Glutamatergic neuron (in vitro differentiated cells): ENCODE measurements around the gene TNFRSF14. TPM values are rescaled to one million over a fixed set of nuclear protein-coding genes. Genes with fewer than 3 reads are reported as not detected.

Source experiments
- DNase-seq: peaks from one replicate; pipeline ENCODE4 v3.0.0; 2022
- H3K27ac Mint-ChIP-seq: one replicate; pipeline ENCODE4 v1.8.0; 2020; ENCODE audit warnings: mild to moderate bottlenecking, mixed read lengths, inconsistent platforms; ENCODE audit not compliant: unreplicated experiment
- H3K27me3 Mint-ChIP-seq: one replicate; pipeline ENCODE4 v1.8.0; 2020; ENCODE audit warnings: mild to moderate bottlenecking, moderate library complexity, mixed read lengths, inconsistent platforms; ENCODE audit not compliant: unreplicated experiment
- H3K36me3 Mint-ChIP-seq: one replicate; pipeline ENCODE4 v1.8.0; 2020; ENCODE audit warnings: mild to moderate bottlenecking, mixed read lengths, inconsistent platforms; ENCODE audit not compliant: unreplicated experiment
- H3K4me1 Mint-ChIP-seq: one replicate; pipeline ENCODE4 v1.8.0; 2020; ENCODE audit warnings: mild to moderate bottlenecking, low read depth, mixed read lengths, inconsistent platforms; ENCODE audit not compliant: unreplicated experiment
- H3K4me3 Mint-ChIP-seq: one replicate; pipeline ENCODE4 v1.8.0; 2020; ENCODE audit warnings: mild to moderate bottlenecking, mixed read lengths, inconsistent platforms; ENCODE audit not compliant: unreplicated experiment
- H3K9me3 Mint-ChIP-seq: one replicate; pipeline ENCODE4 v1.8.0; 2020; ENCODE audit warnings: mild to moderate bottlenecking, moderate library complexity, mixed read lengths, inconsistent platforms; ENCODE audit not compliant: unreplicated experiment
- total RNA-seq: library from RNA; stranded (reverse); fragmentation: NEBNext Ultra II Directional; extraction: Animal tissue kit (Norgen Biotek cat#: 25700); gene quantifications from one replicate; pipeline ENCODE4 v1.2.1, GENCODE V29; 2021; ENCODE audit not compliant: unreplicated experiment
- TF ChIP-seq, protein P1 (sequence below): fragments of 200-600 bp; sonication (generic); IDR thresholded peaks from one replicate; pipeline ENCODE4 v1.5.0; 2021; ENCODE audit not compliant: partially characterized antibody, unreplicated experiment

TNFRSF14 gene
- total RNA-seq, 1 donor from 2014 or later = 1.2 TPM

- H3K27me3 Mint-ChIP-seq = peaks cover 2% of the 10 kb centered on the region
- no peaks in the 10 kb centered on the region for H3K4me1 Mint-ChIP-seq
- no peak overlapping the region for H3K4me3 Mint-ChIP-seq
- DNase-seq = no peak
- H3K27ac Mint-ChIP-seq = no peak overlapping the region
- H3K9me3 Mint-ChIP-seq = peaks cover 2% of the 10 kb centered on the region
- H3K36me3 Mint-ChIP-seq = no peaks in the 10 kb centered on the region
- TF ChIP-seq, protein P1, sequence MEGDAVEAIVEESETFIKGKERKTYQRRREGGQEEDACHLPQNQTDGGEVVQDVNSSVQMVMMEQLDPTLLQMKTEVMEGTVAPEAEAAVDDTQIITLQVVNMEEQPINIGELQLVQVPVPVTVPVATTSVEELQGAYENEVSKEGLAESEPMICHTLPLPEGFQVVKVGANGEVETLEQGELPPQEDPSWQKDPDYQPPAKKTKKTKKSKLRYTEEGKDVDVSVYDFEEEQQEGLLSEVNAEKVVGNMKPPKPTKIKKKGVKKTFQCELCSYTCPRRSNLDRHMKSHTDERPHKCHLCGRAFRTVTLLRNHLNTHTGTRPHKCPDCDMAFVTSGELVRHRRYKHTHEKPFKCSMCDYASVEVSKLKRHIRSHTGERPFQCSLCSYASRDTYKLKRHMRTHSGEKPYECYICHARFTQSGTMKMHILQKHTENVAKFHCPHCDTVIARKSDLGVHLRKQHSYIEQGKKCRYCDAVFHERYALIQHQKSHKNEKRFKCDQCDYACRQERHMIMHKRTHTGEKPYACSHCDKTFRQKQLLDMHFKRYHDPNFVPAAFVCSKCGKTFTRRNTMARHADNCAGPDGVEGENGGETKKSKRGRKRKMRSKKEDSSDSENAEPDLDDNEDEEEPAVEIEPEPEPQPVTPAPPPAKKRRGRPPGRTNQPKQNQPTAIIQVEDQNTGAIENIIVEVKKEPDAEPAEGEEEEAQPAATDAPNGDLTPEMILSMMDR = no peak
Measured at GRCh38 chr1:2594641-2595131, 38.5 kb downstream of the TNFRSF14 start.

GRCh38 chr1:2595261-2595811, 39.2 kb downstream of the TNFRSF14 start:
- no peaks in the 10 kb centered on the region for H3K4me1 Mint-ChIP-seq
- TF ChIP-seq, protein P1 = no peak
- peaks cover 2% of the 10 kb centered on the region for H3K9me3 Mint-ChIP-seq
- H3K36me3 Mint-ChIP-seq = no peaks in the 10 kb centered on the region
- H3K27me3 Mint-ChIP-seq = peaks cover 1% of the 10 kb centered on the region
- H3K4me3 Mint-ChIP-seq = no peak overlapping the region
- H3K27ac Mint-ChIP-seq = no peak overlapping the region
- DNase-seq = no peak

GRCh38 chr1:2595812-2596529, 39.8 kb downstream of the TNFRSF14 start:
- no peak overlapping the region for H3K27ac Mint-ChIP-seq
- H3K36me3 Mint-ChIP-seq = no peaks in the 10 kb centered on the region
- TF ChIP-seq, protein P1 = no peak
- DNase-seq = no peak
- no peaks in the 10 kb centered on the region for H3K27me3 Mint-ChIP-seq
- H3K9me3 Mint-ChIP-seq = peaks cover 2% of the 10 kb centered on the region
- no peak overlapping the region for H3K4me3 Mint-ChIP-seq
- no peaks in the 10 kb centered on the region for H3K4me1 Mint-ChIP-seq

GRCh38 chr1:2596530-2597333, 40.6 kb downstream of the TNFRSF14 start:
- H3K9me3 Mint-ChIP-seq = peaks cover 2% of the 10 kb centered on the region
- no peak for DNase-seq
- TF ChIP-seq, protein P1 = no peak
- no peaks in the 10 kb centered on the region for H3K4me1 Mint-ChIP-seq
- no peaks in the 10 kb centered on the region for H3K36me3 Mint-ChIP-seq
- H3K27me3 Mint-ChIP-seq = no peaks in the 10 kb centered on the region
- no peak overlapping the region for H3K4me3 Mint-ChIP-seq
- no peak overlapping the region for H3K27ac Mint-ChIP-seq
